Testis (tissue), 5 donors: ENCODE data around the gene SAT2. TPM values are rescaled to one million over a fixed set of nuclear protein-coding genes. Genes with fewer than 3 reads are reported as not detected.
A peak's percentile ranks its signal among the peaks of the same experiment; 100 is the strongest.

Source experiments
- DNase-seq: peaks from one replicate; pipeline ENCODE4 v3.0.0-alpha.2; 2019
- H3K27ac ChIP-seq, 2 donors: fragments of 200-600 bp; sonication (generic); one replicate each; pipeline ENCODE4 v1.5.1; 2019
- H3K27me3 ChIP-seq: fragments of 200-600 bp; sonication (generic); one replicate; pipeline ENCODE4 v1.5.1; 2019
- H3K36me3 ChIP-seq: fragments of 200-600 bp; sonication (generic); one replicate; pipeline ENCODE4 v1.5.1; 2017; ENCODE audit warnings: low read depth; ENCODE audit errors: missing control alignments
- H3K4me1 ChIP-seq: fragments of 200-600 bp; sonication (generic); one replicate; pipeline ENCODE4 v1.5.1; 2019
- H3K4me3 ChIP-seq, 2 donors: fragments of 200-600 bp; sonication (generic); one replicate each; pipeline ENCODE4 v1.5.1; 2017 to 2019
- H3K9me3 ChIP-seq: fragments of 200-600 bp; sonication (generic); one replicate; pipeline ENCODE4 v1.5.1; 2017
- CTCF ChIP-seq, 3 experiments: fragments of 450-650 bp in 2 of 3; fragments of 200-600 bp in 1 of 3; sonication (generic) in 1 of 3; IDR thresholded peaks; one replicate each; pipeline ENCODE4 v1.5.1; 2016 to 2019; ENCODE audit warnings: antibody characterized with exemption in 3 of 3, mild to moderate bottlenecking in 2 of 3, moderate library complexity in 1 of 3
- POLR2A ChIP-seq: fragments of 450-650 bp; IDR thresholded peaks from one replicate; pipeline ENCODE4 v1.6.1; 2017; ENCODE audit warnings: antibody characterized with exemption, mild to moderate bottlenecking, moderate library complexity
- WGBS, 2 donors: methylation state at CpG; one replicate each; pipeline ENCODE4 v1.1.5; 2018; 5-methylcytosine and 5-hydroxymethylcytosine counted together
- intact Hi-C: fragments of 100-400 bp; cut with DNase I; formaldehyde crosslinking; loops from one replicate; pipeline ENCODE4 v1.15.1; 2023; ENCODE audit warnings: low total_unique reads
- long read RNA-seq, 2 donors: transcript quantifications; one replicate each; lab custom pipeline, GENCODE V29; 2026
- polyA plus RNA-seq: library from polyadenylated mRNA; stranded (reverse); fragments of 350-450 nt; fragmentation: Illumina TruSeq; extraction: RNeasy Lipid Tissue Mini Kit (QIAGEN cat#74804); gene quantifications from one replicate; pipeline ENCODE4 v1.2.3, GENCODE V29; 2014; ENCODE audit warnings: low read depth, low replicate concordance; ENCODE audit not compliant: insufficient read depth
- total RNA-seq, 2 donors: library from RNA; depleted of rRNA; stranded (reverse); fragments of >200 nt; gene quantifications; one replicate each; pipeline ENCODE4 v1.2.3, GENCODE V29; 2016

The SAT2 gene
- 100 to 1,000 TPM; 108 to 112 TPM for total RNA-seq
- polyA plus RNA-seq, result 128 TPM
- long read RNA-seq, donor 1, transcript SAT2-202 (6 exons, 974 nt), result major isoform, 22 of 79 reads
- long read RNA-seq, donor 1, transcript SAT2-214 (1 exons, 1,563 nt), result minor isoform, 16 of 79 reads
- long read RNA-seq, donor 1, transcript SAT2-204 (2 exons, 765 nt), result minor isoform, 11 of 79 reads
- long read RNA-seq, donor 1, transcript SAT2-201 (6 exons, 946 nt), result minor isoform, 13 of 79 reads
- long read RNA-seq, donor 1, partial matches to known transcripts, result 0 of 79 reads
- long read RNA-seq, donor 1, other reads (novel, unspliced or antisense), result 0 of 79 reads
- long read RNA-seq, donor 2, transcript SAT2-214 (1 exons, 1,563 nt), result minor isoform, 7 of 38 reads
- long read RNA-seq, donor 2, transcript SAT2-201 (6 exons, 946 nt), result minor isoform, 6 of 38 reads
- long read RNA-seq, donor 2, transcript SAT2-202 (6 exons, 974 nt), result major isoform, 17 of 38 reads
- long read RNA-seq, donor 2, partial matches to known transcripts, result 0 of 38 reads
- long read RNA-seq, donor 2, other reads (novel, unspliced or antisense), result 0 of 38 reads

- Histone ChIP-seq H3K4me1 (peaks cover 22% of the 10 kb centered on the region), H3K27ac (peak within 1 kb of the TSS; percentile 96 to 98), H3K9me3 (no peaks in the 10 kb centered on the region), H3K36me3 (no peaks in the 10 kb centered on the region), H3K27me3 (no peaks in the 10 kb centered on the region), H3K4me3 (peak within 1 kb of the TSS; percentile 91 to 94)
- TF ChIP-seq CTCF (IDR thresholded peaks at IDR 0.05) (no peak), POLR2A (peak; percentile 46)
- WGBS, 2 donors, result 1% methylated on average over 13 to 48 of the region's 54 CpGs
- intact Hi-C loops, result no loop called here
- DNase-seq, result peak; percentile 97
Measured at GRCh38 chr17:7627250-7628121, at the start of gene SAT2. Gene SAT2 (minus strand): TSS chr17:7627821. CDS start chr17:7627635, 186 bp downstream.

DNA sequence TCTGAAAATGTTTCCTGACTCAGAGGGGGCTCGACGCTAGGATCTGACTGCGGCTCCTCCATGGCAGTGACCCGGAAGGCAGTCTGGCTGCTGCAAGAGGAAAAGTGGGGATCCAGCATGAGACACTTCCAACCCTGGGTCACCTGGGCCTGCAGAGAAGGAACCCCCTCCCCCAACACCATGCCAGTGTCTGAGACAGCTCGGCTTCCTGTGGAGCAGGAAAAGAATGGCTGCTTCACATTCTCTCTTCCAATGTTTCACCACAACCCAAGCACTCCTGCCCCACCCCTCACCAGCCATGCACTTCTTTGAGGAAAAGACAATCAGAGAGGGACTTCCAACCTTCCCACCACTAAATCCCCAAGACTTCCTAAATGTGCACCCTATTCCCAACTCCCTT is 48.9 kb upstream of the SAT2 start:
- Histone ChIP-seq H3K36me3 (no peaks in the 10 kb centered on the region), H3K4me3 (no peak overlapping the region), H3K4me1 (no peaks in the 10 kb centered on the region), H3K9me3 (no peaks in the 10 kb centered on the region), H3K27me3 (no peaks in the 10 kb centered on the region), H3K27ac (no peak overlapping the region)
- intact Hi-C loops, result no loop called here
- DNase-seq, result no peak
- 91% methylated on average over 5 of the region's 5 CpGs for WGBS, 2 donors
- no peak for TF ChIP-seq CTCF (IDR thresholded peaks at IDR 0.05)
- TF ChIP-seq POLR2A, result no peak

GRCh38 chr17:7674934-7675333 is 47.3 kb upstream of the SAT2 start:
- intact Hi-C loops, result no loop called here
- no peaks in the 10 kb centered on the region for H3K4me1 ChIP-seq
- no peaks in the 10 kb centered on the region for H3K9me3 ChIP-seq
- H3K4me3 ChIP-seq, result no peak overlapping the region
- WGBS, 2 donors, result 86 to 88% methylated on average over 14 of the region's 14 CpGs
- TF ChIP-seq POLR2A, result no peak
- no peak for TF ChIP-seq CTCF (IDR thresholded peaks at IDR 0.05)
- no peak for DNase-seq
- no peaks in the 10 kb centered on the region for H3K36me3 ChIP-seq
- no peak overlapping the region for H3K27ac ChIP-seq
- no peaks in the 10 kb centered on the region for H3K27me3 ChIP-seq

DNA sequence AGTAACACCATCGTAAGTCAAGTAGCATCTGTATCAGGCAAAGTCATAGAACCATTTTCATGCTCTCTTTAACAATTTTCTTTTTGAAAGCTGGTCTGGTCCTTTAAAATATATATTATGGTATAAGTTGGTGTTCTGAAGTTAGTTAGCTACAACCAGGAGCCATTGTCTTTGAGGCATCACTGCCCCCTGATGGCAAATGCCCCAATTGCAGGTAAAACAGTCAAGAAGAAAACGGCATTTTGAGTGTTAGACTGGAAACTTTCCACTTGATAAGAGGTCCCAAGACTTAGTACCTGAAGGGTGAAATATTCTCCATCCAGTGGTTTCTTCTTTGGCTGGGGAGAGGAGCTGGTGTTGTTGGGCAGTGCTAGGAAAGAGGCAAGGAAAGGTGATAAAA is 45.6 kb upstream of the SAT2 start:
- peak in 1 of 3 experiments; percentile 25 for TF ChIP-seq CTCF (IDR thresholded peaks at IDR 0.05)
- TF ChIP-seq POLR2A, result no peak
- Histone ChIP-seq H3K27me3 (no peaks in the 10 kb centered on the region), H3K4me3 (no peak overlapping the region), H3K36me3 (no peaks in the 10 kb centered on the region), H3K4me1 (no peaks in the 10 kb centered on the region), H3K27ac (no peak overlapping the region), H3K9me3 (no peaks in the 10 kb centered on the region)
- no peak for DNase-seq
- WGBS, 2 donors, result 93 to 96% methylated on average over 2 of the region's 2 CpGs
- intact Hi-C loops, result no loop called here
